ENCODE data around the gene TBCEL.

The TBCEL gene

GRCh38 chr11:121137005-121137404 lies 113.1 kb downstream of the TBCEL start:
- Histone ChIP-seq H3K18ac (ENCODE audit: low read length) (no peak overlapping the region), H3K4me1 (ENCODE audit: control insufficient read depth in 1 of 2, insufficient read depth in 2 of 2, low read length in 2 of 2) (no peaks in the 10 kb centered on the region), H4K8ac (ENCODE audit: low read depth, low read length) (no peak overlapping the region), H4K12ac (ENCODE audit: low read depth, low read length) (no peak overlapping the region), H3K4me3 (ENCODE audit: low read depth, low read length) (no peak overlapping the region), H3K9ac (ENCODE audit: low read length) (no peak overlapping the region), H2AFZ (ENCODE audit: insufficient read depth, low read length, poor library complexity) (no peak overlapping the region), H3K27ac (ENCODE audit: low read depth, low read length) (no peak overlapping the region), H3K14ac (ENCODE audit: low read length) (no peak overlapping the region), H3K9me3 (ENCODE audit: insufficient read depth, low read depth, low read length) (peaks cover 6% of the 10 kb centered on the region), H2BK12ac (ENCODE audit: low read length) (no peak overlapping the region), H2BK5ac (ENCODE audit: low read depth, low read length, poor library complexity) (no peak overlapping the region), H3K79me1 (ENCODE audit: low read length) (no peaks in the 10 kb centered on the region), H3K23ac (ENCODE audit: low read length) (peak overlapping the region; percentile 82), H3K27me3 (ENCODE audit: insufficient read depth, low read length) (no peaks in the 10 kb centered on the region), H3K4ac (ENCODE audit: low read depth, low read length) (no peak overlapping the region), H3K4me2 (ENCODE audit: low read length) (no peak overlapping the region), H3K79me2 (ENCODE audit: control insufficient read depth, insufficient read depth, low read length, poor library complexity) (no peaks in the 10 kb centered on the region), H3K36me3 (ENCODE audit: control insufficient read depth in 1 of 2, insufficient read depth in 2 of 2, low read length in 2 of 2) (no peaks in the 10 kb centered on the region), H4K91ac (ENCODE audit: low read depth, low read length) (no peak overlapping the region), H2AK5ac (ENCODE audit: low read length) (no peak overlapping the region), H2BK120ac (ENCODE audit: insufficient read depth, low read length, poor library complexity) (no peak overlapping the region)
- no CpG with 5 or more reads among the region's 11 CpGs for whole genome bisulfite sequencing (ENCODE audit: extremely low coverage, insufficient coverage, insufficient read length)
- DNase-seq = no peak

GRCh38 chr11:121138259-121138658 lies 114.4 kb downstream of the TBCEL start:
- no peak overlapping the region for H2AFZ ChIP-seq (ENCODE audit: insufficient read depth, low read length, poor library complexity)
- no peak overlapping the region for H3K23ac ChIP-seq (ENCODE audit: low read length)
- H3K14ac ChIP-seq (ENCODE audit: low read length) = no peak overlapping the region
- H3K27ac ChIP-seq (ENCODE audit: low read depth, low read length) = no peak overlapping the region
- H2BK12ac ChIP-seq (ENCODE audit: low read length) = no peak overlapping the region
- H3K79me2 ChIP-seq (ENCODE audit: control insufficient read depth, insufficient read depth, low read length, poor library complexity) = no peaks in the 10 kb centered on the region
- no peak overlapping the region for H3K4ac ChIP-seq (ENCODE audit: low read depth, low read length)
- no peak overlapping the region for H2BK5ac ChIP-seq (ENCODE audit: low read depth, low read length, poor library complexity)
- H2AK5ac ChIP-seq (ENCODE audit: low read length) = no peak overlapping the region
- no peaks in the 10 kb centered on the region for H3K4me1 ChIP-seq (ENCODE audit: control insufficient read depth in 1 of 2, insufficient read depth in 2 of 2, low read length in 2 of 2)
- no peaks in the 10 kb centered on the region for H3K36me3 ChIP-seq (ENCODE audit: control insufficient read depth in 1 of 2, insufficient read depth in 2 of 2, low read length in 2 of 2)
- H3K18ac ChIP-seq (ENCODE audit: low read length) = no peak overlapping the region
- H3K79me1 ChIP-seq (ENCODE audit: low read length) = no peaks in the 10 kb centered on the region
- H3K4me2 ChIP-seq (ENCODE audit: low read length) = no peak overlapping the region
- WGBS (ENCODE audit: extremely low coverage, insufficient coverage, insufficient read length) = no CpG with 5 or more reads among the region's 5 CpGs
- H2BK120ac ChIP-seq (ENCODE audit: insufficient read depth, low read length, poor library complexity) = no peak overlapping the region
- H3K9me3 ChIP-seq (ENCODE audit: insufficient read depth, low read depth, low read length) = peaks cover 6% of the 10 kb centered on the region
- H4K91ac ChIP-seq (ENCODE audit: low read depth, low read length) = no peak overlapping the region
- DNase-seq = no peak
- H3K27me3 ChIP-seq (ENCODE audit: insufficient read depth, low read length) = no peaks in the 10 kb centered on the region
- H4K12ac ChIP-seq (ENCODE audit: low read depth, low read length) = no peak overlapping the region
- H3K9ac ChIP-seq (ENCODE audit: low read length) = no peak overlapping the region
- no peak overlapping the region for H3K4me3 ChIP-seq (ENCODE audit: low read depth, low read length)
- H4K8ac ChIP-seq (ENCODE audit: low read depth, low read length) = no peak overlapping the region

GRCh38 chr11:121140369-121140768 lies 116.5 kb downstream of the TBCEL start:
- no CpG with 5 or more reads among the region's 8 CpGs for WGBS (ENCODE audit: extremely low coverage, insufficient coverage, insufficient read length)

More at GRCh38 chr11:121140369-121140768, 116.5 kb downstream of the TBCEL start:
- H3K27ac ChIP-seq (ENCODE audit: low read depth, low read length) = no peak overlapping the region
- H3K4me1 ChIP-seq (ENCODE audit: control insufficient read depth in 1 of 2, insufficient read depth in 2 of 2, low read length in 2 of 2) = no peaks in the 10 kb centered on the region
- peaks cover 6% of the 10 kb centered on the region for H3K9me3 ChIP-seq (ENCODE audit: insufficient read depth, low read depth, low read length)
- no peak overlapping the region for H3K18ac ChIP-seq (ENCODE audit: low read length)
- H3K79me1 ChIP-seq (ENCODE audit: low read length) = no peaks in the 10 kb centered on the region
- no peaks in the 10 kb centered on the region for H3K27me3 ChIP-seq (ENCODE audit: insufficient read depth, low read length)
- no peak overlapping the region for H3K4ac ChIP-seq (ENCODE audit: low read depth, low read length)
- no peak overlapping the region for H3K4me2 ChIP-seq (ENCODE audit: low read length)
- no peak overlapping the region for H2AK5ac ChIP-seq (ENCODE audit: low read length)
- H4K8ac ChIP-seq (ENCODE audit: low read depth, low read length) = no peak overlapping the region
- DNase-seq = no peak
- no peak overlapping the region for H3K23ac ChIP-seq (ENCODE audit: low read length)
- no peak overlapping the region for H2AFZ ChIP-seq (ENCODE audit: insufficient read depth, low read length, poor library complexity)
- H3K79me2 ChIP-seq (ENCODE audit: control insufficient read depth, insufficient read depth, low read length, poor library complexity) = no peaks in the 10 kb centered on the region
- no peak overlapping the region for H3K9ac ChIP-seq (ENCODE audit: low read length)
- H2BK5ac ChIP-seq (ENCODE audit: low read depth, low read length, poor library complexity) = no peak overlapping the region
- H4K12ac ChIP-seq (ENCODE audit: low read depth, low read length) = no peak overlapping the region
- no peak overlapping the region for H3K14ac ChIP-seq (ENCODE audit: low read length)
- no peak overlapping the region for H3K4me3 ChIP-seq (ENCODE audit: low read depth, low read length)
- no peak overlapping the region for H4K91ac ChIP-seq (ENCODE audit: low read depth, low read length)
- no peaks in the 10 kb centered on the region for H3K36me3 ChIP-seq (ENCODE audit: control insufficient read depth in 1 of 2, insufficient read depth in 2 of 2, low read length in 2 of 2)
- H2BK120ac ChIP-seq (ENCODE audit: insufficient read depth, low read length, poor library complexity) = no peak overlapping the region
- H2BK12ac ChIP-seq (ENCODE audit: low read length) = no peak overlapping the region

All from trophoblast cell (in vitro differentiated cells and primary cell).